Measurements from ENCODE around the gene ZBTB40.

DNA sequence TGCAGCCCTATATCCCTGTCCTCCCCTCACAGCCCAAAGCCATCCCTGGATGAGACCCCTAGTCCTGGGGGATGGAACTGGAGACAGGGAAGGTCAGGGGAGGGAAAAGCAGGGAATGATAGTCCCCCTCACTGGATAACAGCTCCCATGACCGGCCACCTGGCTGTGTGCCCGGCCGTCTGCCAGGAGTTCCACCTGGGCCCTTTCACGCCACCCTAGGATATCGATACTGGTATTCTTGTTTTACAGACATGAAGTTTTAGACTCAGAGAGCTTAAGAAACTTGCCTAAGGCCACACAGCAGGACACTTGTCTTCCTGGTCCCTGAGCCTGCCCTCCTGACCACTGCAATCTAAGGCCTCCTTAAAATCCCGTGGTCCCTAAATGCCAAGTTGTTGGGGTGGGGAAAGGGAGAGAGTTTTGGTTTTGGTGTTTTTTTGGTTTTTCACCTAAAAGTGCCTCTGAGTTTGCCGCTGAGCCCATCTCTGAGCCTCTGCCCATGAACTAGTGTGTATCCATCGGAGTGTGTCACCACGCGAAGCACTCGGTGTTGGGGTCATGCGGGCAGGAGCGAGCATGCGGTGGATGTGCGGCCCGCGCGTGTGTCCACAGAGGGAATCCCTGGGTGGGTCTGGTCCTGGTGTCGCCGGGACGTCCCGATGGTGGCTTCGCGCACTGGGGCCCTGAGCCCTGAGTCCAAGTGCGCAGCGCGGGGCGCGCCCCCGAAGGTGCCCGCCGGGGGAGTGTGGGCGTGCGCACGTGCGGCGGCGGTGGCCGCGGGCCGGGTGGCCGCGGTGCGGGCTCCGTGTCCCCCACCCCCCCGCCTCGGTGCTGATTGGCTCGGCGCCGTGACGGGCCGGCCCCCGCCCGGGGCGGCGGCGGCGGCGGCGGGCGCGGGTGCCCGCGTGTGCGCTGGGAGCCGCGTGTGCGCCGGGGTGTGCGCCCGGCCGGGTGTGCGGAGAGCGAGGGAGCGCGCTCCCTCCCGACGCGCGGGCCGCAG lies 111.2 kb downstream of the ZBTB40 start, which contains the start of gene EPHA8:
- TF ChIP-seq, protein P1, sequence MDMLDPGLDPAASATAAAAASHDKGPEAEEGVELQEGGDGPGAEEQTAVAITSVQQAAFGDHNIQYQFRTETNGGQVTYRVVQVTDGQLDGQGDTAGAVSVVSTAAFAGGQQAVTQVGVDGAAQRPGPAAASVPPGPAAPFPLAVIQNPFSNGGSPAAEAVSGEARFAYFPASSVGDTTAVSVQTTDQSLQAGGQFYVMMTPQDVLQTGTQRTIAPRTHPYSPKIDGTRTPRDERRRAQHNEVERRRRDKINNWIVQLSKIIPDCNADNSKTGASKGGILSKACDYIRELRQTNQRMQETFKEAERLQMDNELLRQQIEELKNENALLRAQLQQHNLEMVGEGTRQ (CRISPR knock-in tag; IDR thresholded peaks at IDR 0.05): no peak
- TF ChIP-seq POLR2A (conservative IDR thresholded peaks at IDR 0.05): no peak

Measured in K562 (cell line).